ENCODE data around the gene CHST5.
A peak's percentile ranks its signal among the peaks of the same experiment; 100 is the strongest.

Gene CHST5

GRCh38 chr16:75514296-75514695 is 21.6 kb downstream of the CHST5 start:
- no peak for DNase-seq

GRCh38 chr16:75506574-75506973 is 29.3 kb downstream of the CHST5 start:
- DNase-seq = peak in 1 of 56 donors; percentile 11

- DNase-seq = no peak
Measured at GRCh38 chr16:75506107-75506506, 29.8 kb downstream of the CHST5 start.

GRCh38 chr16:75503801-75504200 is 32.1 kb downstream of the CHST5 start:
- DNase-seq = no peak

GRCh38 chr16:75502916-75503605 is 32.8 kb downstream of the CHST5 start:
- DNase-seq = no peak

GRCh38 chr16:75501820-75502219 is 34.1 kb downstream of the CHST5 start:
- peak in 24 of 56 donors; percentile 4 to 47 (median 23) for DNase-seq

GRCh38 chr16:75501359-75501758 is 34.5 kb downstream of the CHST5 start:
- no peak for DNase-seq

- peak in 52 of 56 donors; percentile 10 to 85 (median 56) for DNase-seq
Measured at GRCh38 chr16:75498605-75499322, 37.1 kb downstream of the CHST5 start.

GRCh38 chr16:75497558-75497957 is 38.4 kb downstream of the CHST5 start:
- peak in 4 of 56 donors; percentile 1 to 33 (median 7) for DNase-seq

- DNase-seq = peak in 48 of 56 donors; percentile 24 to 85 (median 58)
Measured at GRCh38 chr16:75495076-75495674, 40.7 kb downstream of the CHST5 start, which contains the start of gene CHST6. Gene CHST6, minus strand, starts transcription at chr16:75495441. Its CDS starts 15,613 bp downstream, at chr16:75479828.

- DNase-seq = peak in 22 of 56 donors; percentile 10 to 68 (median 40)
Measured at GRCh38 chr16:75494661-75495075, 41.2 kb downstream of the CHST5 start.

- DNase-seq = peak in 9 of 56 donors; percentile 3 to 30 (median 13)
Measured at GRCh38 chr16:75494184-75494583, 41.7 kb downstream of the CHST5 start.

GRCh38 chr16:75491876-75492275 is 44.0 kb downstream of the CHST5 start:
- DNase-seq = peak in 51 of 56 donors; percentile 10 to 89 (median 67)

- DNase-seq = no peak
Measured at GRCh38 chr16:75488322-75488721, 47.6 kb downstream of the CHST5 start.

- DNase-seq = no peak
Measured at GRCh38 chr16:75486676-75487313, 49.1 kb downstream of the CHST5 start.

- DNase-seq = no peak
Measured at GRCh38 chr16:75486014-75486675, 49.8 kb downstream of the CHST5 start.

- no peak for DNase-seq
Measured at GRCh38 chr16:75485230-75486013, 50.5 kb downstream of the CHST5 start.

- DNase-seq = no peak
Measured at GRCh38 chr16:75483222-75483621, 52.7 kb downstream of the CHST5 start.

- DNase-seq = peak in 1 of 56 donors; percentile 27
Measured at GRCh38 chr16:75482434-75483205, 53.3 kb downstream of the CHST5 start.

All from amygdala (tissue), 56 donors.